ENCODE measurements around the gene USP40.

Gene USP40

DNA sequence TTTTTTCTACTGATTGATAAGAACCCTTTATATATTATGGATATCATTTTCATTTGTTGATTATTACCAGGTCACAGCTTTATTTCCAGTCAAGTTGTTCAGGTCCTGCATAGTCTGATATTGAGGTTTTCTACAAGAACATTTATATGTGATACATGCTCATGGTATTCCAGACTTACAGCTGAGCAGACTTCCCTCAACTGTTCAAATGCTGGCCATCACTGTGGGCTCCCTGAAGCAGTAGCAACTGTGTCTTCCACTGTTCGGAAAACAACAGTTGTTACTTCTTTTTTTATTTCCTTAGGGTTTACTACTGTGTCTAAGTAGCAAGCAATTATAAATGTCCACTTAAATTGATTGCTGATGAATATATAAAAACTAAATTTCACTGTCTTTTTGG is 132.8 kb downstream of the USP40 start:
- no peak for DNase-seq (ENCODE audit: low read depth)
- TF ChIP-seq, protein P1, sequence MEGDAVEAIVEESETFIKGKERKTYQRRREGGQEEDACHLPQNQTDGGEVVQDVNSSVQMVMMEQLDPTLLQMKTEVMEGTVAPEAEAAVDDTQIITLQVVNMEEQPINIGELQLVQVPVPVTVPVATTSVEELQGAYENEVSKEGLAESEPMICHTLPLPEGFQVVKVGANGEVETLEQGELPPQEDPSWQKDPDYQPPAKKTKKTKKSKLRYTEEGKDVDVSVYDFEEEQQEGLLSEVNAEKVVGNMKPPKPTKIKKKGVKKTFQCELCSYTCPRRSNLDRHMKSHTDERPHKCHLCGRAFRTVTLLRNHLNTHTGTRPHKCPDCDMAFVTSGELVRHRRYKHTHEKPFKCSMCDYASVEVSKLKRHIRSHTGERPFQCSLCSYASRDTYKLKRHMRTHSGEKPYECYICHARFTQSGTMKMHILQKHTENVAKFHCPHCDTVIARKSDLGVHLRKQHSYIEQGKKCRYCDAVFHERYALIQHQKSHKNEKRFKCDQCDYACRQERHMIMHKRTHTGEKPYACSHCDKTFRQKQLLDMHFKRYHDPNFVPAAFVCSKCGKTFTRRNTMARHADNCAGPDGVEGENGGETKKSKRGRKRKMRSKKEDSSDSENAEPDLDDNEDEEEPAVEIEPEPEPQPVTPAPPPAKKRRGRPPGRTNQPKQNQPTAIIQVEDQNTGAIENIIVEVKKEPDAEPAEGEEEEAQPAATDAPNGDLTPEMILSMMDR (conservative IDR thresholded peaks at IDR 0.05; ENCODE audit: low read depth, low read length): no peak

DNA sequence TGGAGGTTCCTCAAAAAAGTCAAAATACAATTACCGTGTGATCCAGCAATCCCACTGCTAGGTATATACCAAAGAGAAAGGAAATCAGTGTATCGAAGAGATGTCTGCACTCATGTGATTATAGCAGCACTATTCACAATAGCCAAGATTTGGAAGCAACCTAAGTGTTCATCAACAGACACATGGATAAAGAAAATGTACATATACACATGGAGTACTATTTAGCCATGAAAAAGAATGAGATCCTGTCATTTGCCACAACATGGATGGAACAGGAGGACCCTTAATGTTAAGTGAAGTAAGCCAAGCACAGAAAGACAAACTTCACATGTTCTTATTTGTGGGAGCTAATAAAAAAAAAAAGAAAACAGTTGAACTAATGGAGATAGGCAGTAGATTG is 133.6 kb downstream of the USP40 start:
- TF ChIP-seq, protein P1 (conservative IDR thresholded peaks at IDR 0.05; ENCODE audit: low read depth, low read length): no peak
- no peak for DNase-seq (ENCODE audit: low read depth)
- H3K4me3 ChIP-seq (ENCODE audit: low read length): no peak overlapping the region

More for the DNA sequence above, 132.8 kb downstream of the USP40 start:
- no peak overlapping the region for H3K4me3 ChIP-seq (ENCODE audit: low read length)

DNA sequence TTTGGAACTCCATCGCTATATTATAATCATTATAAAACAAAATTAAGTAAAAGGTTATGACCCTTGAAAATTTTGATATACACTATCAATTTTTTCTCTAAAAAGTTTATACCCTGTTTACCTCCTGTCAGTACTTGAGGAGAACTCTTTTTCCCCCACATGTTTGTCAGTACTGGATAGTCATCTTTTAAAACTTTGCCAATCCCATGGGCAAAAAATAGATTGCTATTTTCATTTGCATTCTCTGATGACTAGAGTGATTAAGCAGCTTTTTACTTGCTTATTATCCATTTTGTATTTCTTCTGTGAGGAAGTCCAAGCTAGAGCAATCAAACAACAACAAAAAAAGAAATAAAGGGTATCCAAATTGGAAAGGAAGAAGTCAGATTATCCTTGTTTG is 135.9 kb downstream of the USP40 start:
- no peak for DNase-seq (ENCODE audit: low read depth)
- TF ChIP-seq, protein P1 (conservative IDR thresholded peaks at IDR 0.05; ENCODE audit: low read depth, low read length): no peak

DNA sequence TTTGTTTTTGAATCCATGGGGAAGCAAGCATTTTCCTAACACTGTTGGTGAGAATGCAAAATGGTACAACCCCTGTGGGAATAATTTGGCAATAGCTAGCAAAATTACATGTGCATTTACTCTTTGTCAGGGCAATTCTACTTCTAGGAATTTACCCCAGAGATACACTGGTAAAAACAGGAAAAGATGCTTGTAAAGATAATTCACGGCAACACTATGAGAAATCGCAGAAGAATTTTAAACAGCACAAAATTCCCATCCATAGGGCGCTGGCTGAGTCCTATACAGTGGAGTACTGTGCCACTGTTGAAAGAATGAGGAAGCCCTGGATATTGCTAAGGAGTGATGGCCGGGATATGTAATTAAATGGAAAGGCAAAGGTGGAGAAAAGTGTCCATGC is 136.5 kb downstream of the USP40 start:
- TF ChIP-seq, protein P1 (conservative IDR thresholded peaks at IDR 0.05; ENCODE audit: low read depth, low read length): no peak
- no peak for DNase-seq (ENCODE audit: low read depth)
- no peak overlapping the region for H3K4me3 ChIP-seq (ENCODE audit: low read length)

More for the DNA sequence above, 135.9 kb downstream of the USP40 start:
- no peak overlapping the region for H3K4me3 ChIP-seq (ENCODE audit: low read length)

DNA sequence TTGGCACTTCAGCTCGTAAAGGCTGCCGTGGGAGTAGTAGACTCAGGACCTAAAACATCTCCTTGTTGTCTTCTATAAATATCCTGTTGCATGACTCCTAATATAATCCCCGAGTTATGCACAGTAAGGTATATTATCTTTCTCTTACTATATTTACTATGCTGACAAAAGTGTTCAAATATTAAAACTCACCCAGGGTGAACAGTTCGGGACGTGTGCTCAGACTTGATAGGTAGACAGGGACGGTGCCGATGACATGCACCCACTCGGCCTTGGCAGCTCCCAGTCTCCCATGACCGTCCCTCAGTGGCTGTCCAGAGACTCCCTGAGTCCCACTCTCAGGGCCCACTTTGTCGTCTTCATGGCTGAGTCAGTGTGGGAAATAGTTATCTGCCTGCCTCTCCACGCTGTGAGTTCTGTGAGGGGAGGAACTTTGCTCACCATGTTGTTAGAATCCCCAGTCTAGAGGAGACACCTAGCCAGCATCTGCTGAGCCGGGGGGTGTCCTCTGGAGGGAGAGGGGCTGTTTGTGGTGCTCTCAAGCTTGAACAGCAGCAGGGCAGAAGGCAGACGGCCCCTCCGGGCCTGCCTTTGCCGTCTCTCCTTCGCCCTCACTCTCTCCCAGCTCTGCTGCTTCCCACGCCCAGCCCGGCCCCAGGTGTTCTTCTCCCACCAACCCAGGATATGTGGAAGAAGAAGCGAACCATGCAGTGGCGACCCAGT is 137.2 kb downstream of the USP40 start:
- no peak for DNase-seq (ENCODE audit: low read depth)
- no peak overlapping the region for H3K4me3 ChIP-seq (ENCODE audit: low read length)
- TF ChIP-seq, protein P1 (conservative IDR thresholded peaks at IDR 0.05; ENCODE audit: low read depth, low read length): no peak

DNA sequence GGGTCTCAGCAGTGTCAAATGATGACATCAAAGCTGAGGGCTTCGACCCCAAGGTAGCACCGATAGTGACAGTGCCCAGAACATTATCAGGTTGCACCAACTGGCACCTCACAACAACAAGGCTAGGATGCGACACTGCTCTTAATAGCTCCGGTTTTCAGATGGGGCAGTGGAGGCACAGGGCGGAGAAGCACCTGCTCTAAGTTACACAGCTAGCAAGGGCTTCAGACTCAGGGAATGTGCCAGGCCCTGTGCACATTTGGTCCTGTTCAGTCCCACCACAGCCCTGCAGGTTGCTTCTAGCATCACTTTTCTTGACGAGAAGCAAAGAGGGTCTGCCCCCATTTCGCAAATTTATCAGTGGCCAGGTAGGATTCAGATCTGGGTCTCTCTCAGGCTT is 138.1 kb downstream of the USP40 start:
- DNase-seq (ENCODE audit: low read depth): no peak

DNA sequence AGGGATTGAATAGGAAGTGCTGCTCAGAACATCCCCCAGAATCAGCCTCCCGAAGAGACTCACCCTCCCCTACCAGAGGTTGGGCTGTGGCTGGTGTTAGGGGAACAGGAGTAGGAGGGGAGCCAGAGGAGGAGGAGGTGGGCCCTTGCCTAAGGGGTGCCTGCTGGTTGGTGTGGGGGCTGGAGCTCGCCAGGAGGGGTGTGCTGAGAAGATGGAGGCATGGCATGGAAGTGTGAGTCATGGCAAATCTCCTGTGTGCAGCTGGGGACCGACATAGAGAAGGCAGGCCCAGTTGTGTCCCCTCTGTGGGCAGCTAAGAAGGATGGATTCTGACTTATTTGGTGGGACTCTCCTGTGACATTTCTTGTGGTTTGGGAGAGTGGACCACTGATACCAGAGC is 138.6 kb downstream of the USP40 start:
- TF ChIP-seq, protein P1 (conservative IDR thresholded peaks at IDR 0.05; ENCODE audit: low read depth, low read length): no peak
- H3K4me3 ChIP-seq (ENCODE audit: low read length): no peak overlapping the region
- no peak for DNase-seq (ENCODE audit: low read depth)

More for the DNA sequence above, 138.1 kb downstream of the USP40 start:
- no peak overlapping the region for H3K4me3 ChIP-seq (ENCODE audit: low read length)
- TF ChIP-seq, protein P1 (conservative IDR thresholded peaks at IDR 0.05; ENCODE audit: low read depth, low read length): no peak

All from retinal pigment epithelial cell (primary cell).